GM18870 (cell line): ENCODE results near the gene SETD7.

Source experiments
- ATAC-seq: cut with Tn5 transposase; IDR thresholded peaks from one replicate; pipeline ENCODE4 v1.9.1; 2021; ENCODE audit warnings: moderate library complexity; ENCODE audit not compliant: unreplicated experiment

The SETD7 gene

DNA sequence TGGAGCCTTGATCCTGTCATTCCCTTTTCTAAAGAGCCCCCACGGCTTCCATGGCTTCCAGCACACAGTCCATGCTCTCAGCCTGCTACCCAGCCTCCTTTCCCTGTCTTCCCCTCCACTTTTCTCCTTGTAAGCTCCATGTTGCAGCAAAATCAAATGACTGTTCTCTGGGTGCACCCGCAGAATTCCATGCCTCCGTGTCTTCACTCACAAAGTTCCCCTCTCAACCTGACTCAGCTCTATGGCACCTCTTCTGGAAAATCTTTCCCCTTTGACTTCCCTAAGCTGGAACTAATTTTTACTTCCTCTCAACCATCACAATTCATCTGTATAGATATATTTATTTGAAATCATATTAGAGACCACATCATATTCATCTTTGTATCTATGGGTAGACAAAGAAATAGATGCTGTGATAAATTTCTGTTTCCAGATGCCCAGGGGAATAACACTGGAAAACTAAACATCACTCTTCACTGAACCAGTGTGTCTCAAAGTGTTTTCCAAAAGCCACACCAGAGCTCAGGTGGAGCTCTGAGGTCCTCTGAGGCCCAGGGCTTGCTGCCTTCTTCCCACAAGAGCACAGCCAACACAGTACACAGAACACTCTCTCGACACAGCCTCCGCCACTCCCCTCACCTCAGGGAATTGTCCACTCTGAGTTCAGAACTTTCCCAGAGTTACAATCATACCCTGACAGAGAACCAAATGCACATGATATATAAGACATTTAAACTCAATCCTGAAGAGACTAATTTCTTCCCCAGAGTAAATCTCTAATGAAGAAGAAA is 3.3 kb downstream of the SETD7 start:
- no peak for ATAC-seq

DNA sequence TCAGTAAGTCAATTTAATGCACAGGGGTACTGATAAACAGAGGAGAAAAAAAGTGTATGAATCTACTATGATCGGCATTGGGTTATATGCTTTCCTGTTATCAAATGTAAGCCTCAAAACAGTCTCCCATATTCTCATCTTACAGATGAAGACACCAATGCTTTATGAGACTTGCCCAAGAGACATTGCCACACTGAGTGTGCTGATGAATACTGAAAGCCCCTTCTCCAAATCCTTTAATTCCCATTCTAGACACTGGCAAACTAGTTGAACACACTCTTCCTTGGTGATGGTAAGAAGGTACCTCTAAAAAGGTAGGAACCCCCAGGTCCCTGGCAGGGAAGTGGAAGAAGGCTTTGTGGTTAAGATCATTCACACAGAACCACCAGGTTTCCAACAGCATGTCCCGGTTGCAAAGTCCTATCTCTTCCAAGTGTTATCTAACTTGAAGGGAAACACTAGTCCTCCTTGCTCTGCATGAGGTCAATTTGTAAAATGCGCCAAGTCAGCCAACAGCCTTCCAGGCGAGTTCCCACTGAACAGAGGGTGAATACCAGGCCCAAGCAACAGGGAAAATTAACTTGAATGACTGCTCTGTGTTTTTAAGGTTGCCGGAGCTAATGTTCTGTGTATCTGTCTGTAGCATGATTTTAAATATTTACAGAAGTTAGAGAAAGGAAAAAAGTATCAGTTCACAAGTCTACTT is 5.1 kb downstream of the SETD7 start:
- no peak for ATAC-seq

GRCh38 chr4:139547979-139548378 is 8.0 kb downstream of the SETD7 start:
- no peak for ATAC-seq

DNA sequence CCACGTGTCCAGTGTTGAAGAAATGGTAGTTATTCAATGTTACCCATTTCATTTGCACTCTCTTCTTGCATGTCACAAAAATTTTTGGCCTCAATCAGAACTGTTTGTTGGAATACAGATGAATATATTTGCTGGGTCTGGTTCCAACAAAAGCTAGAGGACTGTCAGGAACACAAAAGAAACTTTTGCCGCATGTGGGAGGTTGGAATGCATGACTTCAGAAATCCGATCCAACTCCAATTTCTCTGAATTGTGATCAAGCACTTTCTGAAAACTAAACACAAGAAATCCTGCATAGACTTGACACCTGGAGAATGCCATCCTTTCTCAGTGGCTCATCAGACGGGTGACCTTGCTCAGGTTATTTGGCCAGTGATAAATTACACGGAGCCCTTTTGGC is 15.4 kb downstream of the SETD7 start:
- no peak for ATAC-seq

DNA sequence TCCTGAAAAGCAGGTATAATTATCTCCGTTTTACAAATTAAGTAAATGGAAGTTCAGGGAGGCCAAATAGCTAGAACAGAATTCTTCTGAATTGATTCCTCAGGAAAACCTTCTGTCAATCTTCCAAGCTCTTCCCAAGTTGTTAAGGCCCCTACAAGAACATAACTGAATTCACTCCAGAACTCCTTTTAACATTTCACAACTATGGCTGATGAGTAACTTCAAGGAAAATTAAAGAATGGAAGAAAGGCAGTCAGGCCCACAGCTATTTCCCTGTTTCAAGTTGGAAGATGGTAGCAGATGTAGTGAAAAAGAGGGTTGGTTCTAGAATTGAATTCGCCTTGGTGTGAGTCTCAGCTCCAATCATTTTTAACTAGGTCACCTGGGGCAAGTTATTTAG is 15.9 kb downstream of the SETD7 start:
- no peak for ATAC-seq

DNA sequence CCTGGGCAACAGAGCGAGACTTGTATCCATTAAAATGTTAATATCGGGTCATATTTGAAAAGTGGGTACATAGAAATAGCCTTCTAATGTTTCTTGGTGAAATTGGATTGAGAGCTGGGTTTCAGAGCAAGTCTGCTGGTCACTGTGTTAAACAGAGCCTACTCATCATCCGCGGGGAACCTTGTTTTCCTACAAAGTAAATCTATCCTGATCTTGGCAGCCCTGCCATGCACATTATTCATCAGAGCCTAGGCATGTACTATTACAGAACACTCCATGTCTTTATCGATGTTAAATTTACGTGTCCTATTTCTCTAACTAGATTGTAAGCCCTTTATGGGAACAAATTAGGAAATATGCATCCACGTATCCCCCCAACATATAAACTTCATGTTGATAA is 18.7 kb downstream of the SETD7 start:
- no peak for ATAC-seq

- ATAC-seq, result no peak
Measured at GRCh38 chr4:139535871-139536234, 20.2 kb downstream of the SETD7 start.

DNA sequence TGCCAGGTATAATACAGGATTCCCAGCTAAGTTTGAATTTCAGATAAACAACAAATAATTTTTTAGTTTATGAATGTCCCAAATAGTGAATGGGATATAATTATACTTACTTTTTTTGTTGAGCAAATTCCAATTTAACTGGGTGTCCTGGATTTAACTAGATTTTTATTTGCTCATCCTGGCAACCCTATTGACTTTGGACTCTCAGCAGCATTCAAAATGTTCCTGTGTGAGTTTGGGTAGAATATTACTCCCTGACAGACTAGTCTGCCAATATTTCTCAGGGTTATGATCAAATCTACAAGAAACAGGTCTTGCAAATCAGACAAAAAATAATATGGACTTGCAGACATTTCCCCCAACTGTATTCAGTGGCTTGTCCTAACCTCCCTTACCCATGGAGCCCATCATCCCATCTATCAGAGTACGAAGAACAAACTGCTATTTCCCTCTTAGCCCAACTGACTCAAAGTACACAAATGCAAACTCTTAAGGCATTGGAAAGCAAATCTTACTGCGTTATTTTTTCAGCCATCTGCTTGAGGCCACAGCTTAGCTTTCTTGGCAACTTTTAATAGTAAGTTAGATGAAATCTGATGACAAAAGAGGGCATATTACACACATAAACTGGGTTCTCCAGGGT is 20.7 kb downstream of the SETD7 start:
- ATAC-seq, result no peak

- no peak for ATAC-seq
Measured at GRCh38 chr4:139534287-139534950, 21.6 kb downstream of the SETD7 start.

DNA sequence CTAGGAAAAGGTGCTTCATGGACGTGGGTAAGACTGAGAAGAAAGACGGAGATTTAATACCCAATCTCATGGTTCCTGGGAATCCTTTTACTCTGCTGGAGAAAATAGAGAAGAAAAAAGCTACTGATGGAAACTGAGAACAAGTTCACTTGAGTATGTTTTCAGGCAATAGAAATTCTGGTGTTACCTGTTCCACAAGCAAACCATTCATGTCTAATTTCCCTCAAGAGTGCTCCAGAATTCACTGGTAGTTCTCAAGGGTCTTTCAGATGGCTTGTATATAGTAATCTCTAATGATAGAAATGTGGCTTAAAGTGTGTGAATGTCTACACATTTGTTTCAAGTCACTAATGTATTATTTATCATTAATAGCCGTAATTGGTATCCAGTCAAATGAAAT is 22.5 kb downstream of the SETD7 start:
- no peak for ATAC-seq

- ATAC-seq, result no peak
Measured at GRCh38 chr4:139532947-139533346, 23.1 kb downstream of the SETD7 start.

DNA sequence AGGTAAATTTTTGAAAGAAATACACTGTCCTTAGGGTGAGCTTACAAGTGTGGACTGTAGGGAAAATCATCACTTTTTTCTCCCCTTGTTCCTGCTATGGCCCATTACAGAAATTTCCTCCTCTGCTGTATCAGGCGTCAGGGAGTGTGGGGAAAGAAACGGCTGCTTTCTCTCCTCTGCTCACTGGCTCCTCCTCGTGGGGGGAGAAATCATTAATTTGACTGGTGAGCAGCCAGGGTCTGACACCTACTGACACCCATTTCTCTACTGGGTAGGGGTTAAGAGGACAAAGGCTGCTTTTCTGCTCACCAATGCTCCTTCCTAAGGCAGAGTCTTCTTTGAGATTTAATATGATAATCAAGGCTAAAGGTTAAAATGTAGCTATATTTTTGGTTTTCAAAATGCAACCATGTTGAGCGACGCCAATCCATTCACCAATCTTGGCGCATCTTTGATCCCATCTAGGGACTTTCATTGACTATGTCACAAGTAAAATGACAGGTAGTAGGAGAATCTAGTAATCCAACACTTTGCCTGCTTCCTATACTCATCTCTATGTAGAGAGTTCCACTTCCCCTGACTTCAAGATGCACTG is 25.1 kb downstream of the SETD7 start:
- no peak for ATAC-seq

DNA sequence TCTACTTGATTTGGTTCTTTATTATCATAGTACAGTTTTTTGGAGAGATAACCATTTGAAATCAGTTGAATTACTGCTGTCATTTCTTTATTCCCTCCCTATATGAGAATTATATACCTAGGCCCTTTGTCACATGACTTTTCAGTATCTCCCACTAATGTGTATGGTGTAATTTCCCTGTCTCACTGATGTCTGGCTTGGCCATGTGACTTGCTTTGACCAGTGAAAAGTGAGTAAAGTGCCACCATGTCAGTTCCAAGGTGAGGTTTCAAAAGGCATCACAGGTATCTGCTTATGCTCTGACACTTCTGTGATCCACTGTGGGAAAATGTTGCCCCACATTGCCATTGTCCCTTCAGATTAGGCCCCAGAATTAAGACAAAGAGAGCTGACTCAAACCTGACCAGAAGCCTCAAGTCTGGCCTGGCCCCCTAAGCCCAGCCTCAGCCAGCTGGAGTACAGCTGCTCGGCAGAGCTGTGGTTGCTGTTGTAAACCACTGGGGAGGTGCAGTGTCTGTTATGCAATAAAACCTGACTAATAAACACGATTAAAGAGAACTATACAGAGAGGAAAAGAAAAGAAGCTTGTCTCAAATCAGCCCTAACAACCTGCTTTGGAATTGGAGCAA is 27.5 kb downstream of the SETD7 start:
- peak; percentile 62 for ATAC-seq

GRCh38 chr4:139526928-139527327 is 29.1 kb downstream of the SETD7 start:
- no peak for ATAC-seq

- no peak for ATAC-seq
Measured at GRCh38 chr4:139525414-139525813, 30.6 kb downstream of the SETD7 start.

DNA sequence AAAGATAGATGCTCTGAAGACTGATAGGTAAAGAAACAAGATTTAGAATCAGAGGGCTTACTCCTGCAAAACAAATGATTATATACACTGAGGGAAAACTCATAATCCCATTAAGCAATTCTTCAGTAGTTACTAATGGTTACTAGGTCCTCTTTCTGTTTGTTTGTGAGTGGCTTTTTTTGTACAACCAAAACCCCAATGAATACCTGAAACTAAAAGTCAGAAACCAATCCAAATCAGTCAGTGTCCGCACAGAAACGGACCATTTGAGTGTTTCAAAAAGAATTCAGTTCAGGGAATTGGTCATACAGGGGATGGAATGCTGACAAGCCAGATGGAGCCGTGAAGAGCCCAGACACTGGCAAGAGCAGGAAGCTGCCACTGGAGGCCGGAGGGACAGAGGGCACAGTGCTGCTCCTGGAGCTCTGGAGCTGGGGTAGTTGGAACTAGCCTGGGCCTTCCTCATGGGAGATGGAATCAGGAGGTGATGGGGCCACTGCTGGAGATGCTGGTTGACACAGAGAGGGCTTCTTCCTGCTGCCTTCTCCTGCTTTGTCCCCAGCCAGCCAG is 31.9 kb downstream of the SETD7 start:
- ATAC-seq, result no peak

DNA sequence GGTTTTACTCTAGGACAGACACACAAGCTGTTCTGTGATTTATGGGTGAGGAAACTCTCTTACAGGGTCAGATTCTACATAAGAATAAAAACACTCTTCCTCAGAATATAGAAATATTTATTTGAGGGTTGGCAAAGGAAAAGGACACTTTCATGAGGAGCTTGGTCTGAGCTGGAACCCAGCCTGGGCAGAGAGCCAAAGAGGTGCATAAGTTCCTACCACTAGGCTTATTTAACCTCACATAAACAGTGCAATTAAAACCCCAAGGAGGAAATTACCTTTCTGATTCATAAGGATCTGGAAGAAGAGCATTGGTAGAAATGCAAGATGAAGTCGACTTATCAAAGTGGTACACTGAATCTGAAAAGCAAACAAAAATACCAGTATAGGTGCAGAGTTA is 32.9 kb downstream of the SETD7 start:
- no peak for ATAC-seq

DNA sequence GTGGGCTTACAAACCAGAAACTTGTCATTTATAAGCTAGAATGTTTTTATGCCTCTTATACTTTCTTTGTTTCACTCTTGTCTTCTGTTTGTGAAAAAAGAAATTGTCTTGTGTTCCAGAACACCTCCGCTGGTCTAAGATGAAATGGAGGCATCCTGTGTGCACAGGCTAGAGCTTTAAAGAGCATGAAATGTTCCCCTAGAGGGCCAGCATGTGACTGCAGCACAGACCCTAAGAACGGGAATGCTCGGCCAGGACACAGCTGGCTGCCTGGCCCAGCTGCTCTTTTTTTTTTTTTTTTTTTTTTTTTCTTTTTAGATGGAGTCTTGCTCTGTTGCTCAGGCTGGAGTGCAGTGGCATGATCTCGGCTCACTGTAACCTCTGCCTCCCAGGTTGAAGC is 33.6 kb downstream of the SETD7 start:
- ATAC-seq, result peak; percentile 19

DNA sequence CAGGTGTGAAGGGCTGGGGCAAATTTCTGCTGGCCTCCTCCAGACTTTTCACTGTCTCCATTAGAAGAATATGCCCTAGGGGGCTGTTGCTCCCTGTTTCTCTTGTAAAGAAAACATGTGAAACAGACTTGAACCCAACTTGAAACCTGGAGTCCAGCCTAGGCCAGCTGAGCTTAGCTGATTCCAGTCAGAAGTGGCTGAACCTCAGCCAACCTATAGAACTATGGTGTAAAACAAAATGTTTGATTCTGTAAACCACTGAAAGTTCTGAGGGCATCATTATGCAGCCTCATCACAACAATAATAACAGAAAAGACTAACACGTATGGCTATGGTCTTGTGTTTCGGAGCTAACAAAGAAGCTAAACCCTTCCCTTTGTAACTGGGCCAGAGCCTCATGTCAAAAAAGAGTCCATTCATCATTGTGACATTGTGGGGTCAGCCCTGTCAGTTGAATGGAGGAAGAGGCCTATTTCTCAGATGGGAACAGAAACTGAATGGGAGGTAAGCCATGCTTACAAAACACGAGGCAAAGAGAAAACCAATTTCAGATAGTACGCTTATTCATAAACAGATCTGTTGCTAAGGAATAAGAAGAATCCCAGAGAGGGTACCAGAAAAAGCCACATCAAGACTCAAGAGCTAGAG is 34.1 kb downstream of the SETD7 start:
- peak; percentile 33 for ATAC-seq

- no peak for ATAC-seq
Measured at GRCh38 chr4:139515531-139515958, 40.5 kb downstream of the SETD7 start.
